ENCODE measurements around the gene BAIAP2.

Gene BAIAP2

DNA sequence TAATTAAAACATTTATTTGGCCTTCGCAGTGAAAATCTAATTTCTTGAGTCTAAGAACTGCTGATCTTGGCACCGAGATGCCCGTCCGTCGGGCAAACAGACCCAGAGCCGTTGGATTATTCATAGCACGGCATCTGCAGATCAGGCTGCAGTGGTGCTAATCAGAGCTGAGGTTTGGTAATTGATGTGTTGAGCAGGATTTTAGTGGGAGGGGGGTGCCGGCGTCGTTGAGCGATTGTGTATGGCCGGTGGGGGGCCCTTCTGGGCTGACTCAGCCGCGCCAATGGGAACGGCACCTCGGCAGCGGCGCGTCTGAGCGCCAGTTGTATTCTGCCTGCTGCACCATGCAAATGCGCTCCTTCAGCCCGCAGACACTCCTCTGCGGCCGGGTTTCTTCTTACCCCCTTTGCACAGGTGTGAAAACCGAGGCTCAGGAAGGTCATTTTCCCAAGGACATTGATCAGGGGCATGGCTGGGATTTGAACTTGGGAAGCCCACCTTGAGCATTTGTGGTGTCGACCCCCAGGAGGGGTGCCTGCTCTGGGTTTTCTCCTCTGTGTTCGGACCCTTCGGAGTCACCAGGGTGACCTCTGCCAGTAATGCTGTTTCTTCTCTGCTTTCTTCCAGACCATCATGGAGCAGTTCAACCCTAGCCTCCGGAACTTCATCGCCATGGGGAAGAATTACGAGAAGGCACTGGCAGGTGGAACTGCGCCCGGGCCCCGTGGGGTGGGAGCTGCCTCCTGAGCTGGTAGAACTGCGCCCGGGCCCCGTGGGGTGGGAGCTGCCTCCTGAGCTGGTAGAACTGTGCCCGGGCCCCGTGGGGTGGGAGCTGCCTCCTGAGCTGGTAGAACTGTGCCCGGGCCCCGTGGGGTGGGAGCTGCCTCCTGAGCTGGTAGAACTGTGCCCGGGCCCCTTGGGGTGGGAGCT lies 18.4 kb downstream of the BAIAP2 start:
- no peak for TF ChIP-seq CSDC2 (CRISPR knock-in tag; IDR thresholded peaks at IDR 0.05)
- peak; percentile 42; the same call in 1 of the 2 replicates for TF ChIP-seq TCF4 (CRISPR knock-in tag; IDR thresholded peaks at IDR 0.05; ENCODE audit: borderline replicate concordance)
- ATAC-seq = no peak

DNA sequence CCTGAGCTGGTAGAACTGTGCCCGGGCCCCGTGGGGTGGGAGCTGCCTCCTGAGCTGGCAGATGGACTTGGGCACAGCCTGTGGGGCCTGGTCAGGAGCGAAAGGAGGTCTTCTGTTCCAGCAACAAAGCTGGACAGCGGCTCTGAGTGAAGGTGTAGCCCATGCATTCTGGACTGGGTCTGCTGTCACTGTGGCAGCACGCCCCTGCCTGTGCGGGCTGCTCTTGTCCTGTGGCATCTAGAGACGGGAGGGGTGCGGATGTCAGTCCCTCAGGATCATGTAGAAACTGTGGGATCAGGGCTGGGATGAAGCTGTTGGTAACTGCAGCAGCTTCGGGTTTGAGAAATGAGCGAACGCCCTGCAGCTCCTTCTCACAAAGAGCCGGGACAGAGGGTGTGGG lies 19.4 kb downstream of the BAIAP2 start:
- ATAC-seq = no peak
- TF ChIP-seq RARB (CRISPR knock-in tag; IDR thresholded peaks at IDR 0.05) (no peak), GLIS3 (CRISPR knock-in tag; IDR thresholded peaks at IDR 0.05) (no peak), OSR1 (CRISPR knock-in tag; IDR thresholded peaks at IDR 0.05) (no peak), ARNTL (CRISPR knock-in tag; IDR thresholded peaks at IDR 0.05; ENCODE audit: borderline replicate concordance, low read depth) (no peak), ESRRG (CRISPR knock-in tag; IDR thresholded peaks at IDR 0.05) (no peak), ZNF565 (CRISPR knock-in tag; conservative IDR thresholded peaks at IDR 0.05; ENCODE audit: low read depth) (no peak), TOX (CRISPR knock-in tag; IDR thresholded peaks at IDR 0.05; ENCODE audit: borderline replicate concordance) (no peak), BACH2 (CRISPR knock-in tag; IDR thresholded peaks at IDR 0.05; ENCODE audit: borderline replicate concordance) (no peak), ZNF8 (CRISPR knock-in tag; IDR thresholded peaks at IDR 0.05) (no peak)
- TF ChIP-seq, protein P1, sequence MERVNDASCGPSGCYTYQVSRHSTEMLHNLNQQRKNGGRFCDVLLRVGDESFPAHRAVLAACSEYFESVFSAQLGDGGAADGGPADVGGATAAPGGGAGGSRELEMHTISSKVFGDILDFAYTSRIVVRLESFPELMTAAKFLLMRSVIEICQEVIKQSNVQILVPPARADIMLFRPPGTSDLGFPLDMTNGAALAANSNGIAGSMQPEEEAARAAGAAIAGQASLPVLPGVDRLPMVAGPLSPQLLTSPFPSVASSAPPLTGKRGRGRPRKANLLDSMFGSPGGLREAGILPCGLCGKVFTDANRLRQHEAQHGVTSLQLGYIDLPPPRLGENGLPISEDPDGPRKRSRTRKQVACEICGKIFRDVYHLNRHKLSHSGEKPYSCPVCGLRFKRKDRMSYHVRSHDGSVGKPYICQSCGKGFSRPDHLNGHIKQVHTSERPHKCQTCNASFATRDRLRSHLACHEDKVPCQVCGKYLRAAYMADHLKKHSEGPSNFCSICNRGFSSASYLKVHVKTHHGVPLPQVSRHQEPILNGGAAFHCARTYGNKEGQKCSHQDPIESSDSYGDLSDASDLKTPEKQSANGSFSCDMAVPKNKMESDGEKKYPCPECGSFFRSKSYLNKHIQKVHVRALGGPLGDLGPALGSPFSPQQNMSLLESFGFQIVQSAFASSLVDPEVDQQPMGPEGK (CRISPR knock-in tag; IDR thresholded peaks at IDR 0.05; ENCODE audit: borderline replicate concordance) = no peak
- TF ChIP-seq, protein P2, sequence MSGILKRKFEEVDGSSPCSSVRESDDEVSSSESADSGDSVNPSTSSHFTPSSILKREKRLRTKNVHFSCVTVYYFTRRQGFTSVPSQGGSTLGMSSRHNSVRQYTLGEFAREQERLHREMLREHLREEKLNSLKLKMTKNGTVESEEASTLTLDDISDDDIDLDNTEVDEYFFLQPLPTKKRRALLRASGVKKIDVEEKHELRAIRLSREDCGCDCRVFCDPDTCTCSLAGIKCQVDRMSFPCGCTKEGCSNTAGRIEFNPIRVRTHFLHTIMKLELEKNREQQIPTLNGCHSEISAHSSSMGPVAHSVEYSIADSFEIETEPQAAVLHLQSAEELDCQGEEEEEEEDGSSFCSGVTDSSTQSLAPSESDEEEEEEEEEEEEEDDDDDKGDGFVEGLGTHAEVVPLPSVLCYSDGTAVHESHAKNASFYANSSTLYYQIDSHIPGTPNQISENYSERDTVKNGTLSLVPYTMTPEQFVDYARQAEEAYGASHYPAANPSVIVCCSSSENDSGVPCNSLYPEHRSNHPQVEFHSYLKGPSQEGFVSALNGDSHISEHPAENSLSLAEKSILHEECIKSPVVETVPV (CRISPR knock-in tag; IDR thresholded peaks at IDR 0.05) = no peak
- TF ChIP-seq, protein P3, sequence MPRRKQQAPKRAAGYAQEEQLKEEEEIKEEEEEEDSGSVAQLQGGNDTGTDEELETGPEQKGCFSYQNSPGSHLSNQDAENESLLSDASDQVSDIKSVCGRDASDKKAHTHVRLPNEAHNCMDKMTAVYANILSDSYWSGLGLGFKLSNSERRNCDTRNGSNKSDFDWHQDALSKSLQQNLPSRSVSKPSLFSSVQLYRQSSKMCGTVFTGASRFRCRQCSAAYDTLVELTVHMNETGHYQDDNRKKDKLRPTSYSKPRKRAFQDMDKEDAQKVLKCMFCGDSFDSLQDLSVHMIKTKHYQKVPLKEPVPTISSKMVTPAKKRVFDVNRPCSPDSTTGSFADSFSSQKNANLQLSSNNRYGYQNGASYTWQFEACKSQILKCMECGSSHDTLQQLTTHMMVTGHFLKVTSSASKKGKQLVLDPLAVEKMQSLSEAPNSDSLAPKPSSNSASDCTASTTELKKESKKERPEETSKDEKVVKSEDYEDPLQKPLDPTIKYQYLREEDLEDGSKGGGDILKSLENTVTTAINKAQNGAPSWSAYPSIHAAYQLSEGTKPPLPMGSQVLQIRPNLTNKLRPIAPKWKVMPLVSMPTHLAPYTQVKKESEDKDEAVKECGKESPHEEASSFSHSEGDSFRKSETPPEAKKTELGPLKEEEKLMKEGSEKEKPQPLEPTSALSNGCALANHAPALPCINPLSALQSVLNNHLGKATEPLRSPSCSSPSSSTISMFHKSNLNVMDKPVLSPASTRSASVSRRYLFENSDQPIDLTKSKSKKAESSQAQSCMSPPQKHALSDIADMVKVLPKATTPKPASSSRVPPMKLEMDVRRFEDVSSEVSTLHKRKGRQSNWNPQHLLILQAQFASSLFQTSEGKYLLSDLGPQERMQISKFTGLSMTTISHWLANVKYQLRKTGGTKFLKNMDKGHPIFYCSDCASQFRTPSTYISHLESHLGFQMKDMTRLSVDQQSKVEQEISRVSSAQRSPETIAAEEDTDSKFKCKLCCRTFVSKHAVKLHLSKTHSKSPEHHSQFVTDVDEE (CRISPR knock-in tag; IDR thresholded peaks at IDR 0.05) = no peak
- TF ChIP-seq, protein P4, sequence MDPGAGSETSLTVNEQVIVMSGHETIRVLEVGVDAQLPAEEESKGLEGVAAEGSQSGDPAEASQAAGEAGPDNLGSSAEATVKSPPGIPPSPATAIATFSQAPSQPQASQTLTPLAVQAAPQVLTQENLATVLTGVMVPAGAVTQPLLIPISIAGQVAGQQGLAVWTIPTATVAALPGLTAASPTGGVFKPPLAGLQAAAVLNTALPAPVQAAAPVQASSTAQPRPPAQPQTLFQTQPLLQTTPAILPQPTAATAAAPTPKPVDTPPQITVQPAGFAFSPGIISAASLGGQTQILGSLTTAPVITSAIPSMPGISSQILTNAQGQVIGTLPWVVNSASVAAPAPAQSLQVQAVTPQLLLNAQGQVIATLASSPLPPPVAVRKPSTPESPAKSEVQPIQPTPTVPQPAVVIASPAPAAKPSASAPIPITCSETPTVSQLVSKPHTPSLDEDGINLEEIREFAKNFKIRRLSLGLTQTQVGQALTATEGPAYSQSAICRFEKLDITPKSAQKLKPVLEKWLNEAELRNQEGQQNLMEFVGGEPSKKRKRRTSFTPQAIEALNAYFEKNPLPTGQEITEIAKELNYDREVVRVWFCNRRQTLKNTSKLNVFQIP (CRISPR knock-in tag; IDR thresholded peaks at IDR 0.05; ENCODE audit: borderline replicate concordance, low read depth) = no peak

DNA sequence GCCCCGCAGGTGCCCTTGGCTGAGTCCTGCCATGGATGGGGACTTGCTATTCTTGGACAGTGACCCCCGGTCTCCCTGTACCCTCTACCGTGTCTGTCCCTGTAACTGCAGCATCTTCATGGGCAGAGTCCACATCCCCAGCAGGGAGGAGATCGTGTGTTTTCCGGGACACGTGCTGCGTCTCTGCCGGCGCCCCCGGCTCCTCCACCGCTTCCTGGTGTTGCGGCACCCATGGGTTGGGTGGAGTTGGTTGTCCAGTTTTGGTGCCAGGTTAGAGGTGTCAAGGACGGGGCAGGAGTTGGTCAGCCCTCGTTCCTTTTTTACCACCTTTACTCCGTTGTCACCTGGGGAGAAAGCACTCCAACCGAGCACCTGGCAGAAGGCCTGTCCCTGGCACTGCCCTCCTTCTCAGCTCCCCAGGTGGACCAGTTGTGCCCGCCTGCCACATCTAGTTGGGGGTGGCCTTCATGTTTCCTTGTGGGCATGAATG lies 20.0 kb downstream of the BAIAP2 start:
- no peak for ATAC-seq
- TF ChIP-seq ESRRG (CRISPR knock-in tag; IDR thresholded peaks at IDR 0.05) (no peak), ZFP30 (CRISPR knock-in tag; IDR thresholded peaks at IDR 0.05) (no peak), TOX (CRISPR knock-in tag; IDR thresholded peaks at IDR 0.05; ENCODE audit: borderline replicate concordance) (no peak), PPARA (CRISPR knock-in tag; IDR thresholded peaks at IDR 0.05; ENCODE audit: borderline replicate concordance) (no peak), TCF4 (CRISPR knock-in tag; IDR thresholded peaks at IDR 0.05; ENCODE audit: borderline replicate concordance) (no peak), ZNF565 (CRISPR knock-in tag; conservative IDR thresholded peaks at IDR 0.05; ENCODE audit: low read depth) (no peak)
- TF ChIP-seq, protein P3 (CRISPR knock-in tag; IDR thresholded peaks at IDR 0.05) = no peak
- TF ChIP-seq, protein P5, sequence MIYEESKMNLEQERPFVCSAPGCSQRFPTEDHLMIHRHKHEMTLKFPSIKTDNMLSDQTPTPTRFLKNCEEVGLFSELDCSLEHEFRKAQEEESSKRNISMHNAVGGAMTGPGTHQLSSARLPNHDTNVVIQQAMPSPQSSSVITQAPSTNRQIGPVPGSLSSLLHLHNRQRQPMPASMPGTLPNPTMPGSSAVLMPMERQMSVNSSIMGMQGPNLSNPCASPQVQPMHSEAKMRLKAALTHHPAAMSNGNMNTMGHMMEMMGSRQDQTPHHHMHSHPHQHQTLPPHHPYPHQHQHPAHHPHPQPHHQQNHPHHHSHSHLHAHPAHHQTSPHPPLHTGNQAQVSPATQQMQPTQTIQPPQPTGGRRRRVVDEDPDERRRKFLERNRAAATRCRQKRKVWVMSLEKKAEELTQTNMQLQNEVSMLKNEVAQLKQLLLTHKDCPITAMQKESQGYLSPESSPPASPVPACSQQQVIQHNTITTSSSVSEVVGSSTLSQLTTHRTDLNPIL (CRISPR knock-in tag; IDR thresholded peaks at IDR 0.05; ENCODE audit: low read depth) = no peak
